H9 (cell line): ENCODE results near the gene SLC22A5. TPM values are rescaled to one million over a fixed set of nuclear protein-coding genes. Genes with fewer than 3 reads are reported as not detected.
A peak's percentile ranks its signal among the peaks of the same experiment; 100 is the strongest.

Experiments
- DNase-seq: peaks from one replicate; pipeline ENCODE4 v3.0.0-alpha.2; 2017
- H2AFZ ChIP-seq: one replicate; pipeline ENCODE4 v1.6.1; 2013; ENCODE audit warnings: mild to moderate bottlenecking, low read length, control low read depth, moderate library complexity
- H2AK5ac ChIP-seq: 2 replicates; pipeline ENCODE4 v1.6.1; 2013; ENCODE audit warnings: low read length, control low read depth, mixed read lengths; ENCODE audit not compliant: insufficient read length
- H2BK120ac ChIP-seq: one replicate; pipeline ENCODE4 v1.6.1; 2013; ENCODE audit warnings: low read depth, mild to moderate bottlenecking, low read length, control low read depth, inconsistent platforms; ENCODE audit not compliant: poor library complexity, severe bottlenecking
- H2BK12ac ChIP-seq: 2 replicates; pipeline ENCODE4 v1.6.1; 2013; ENCODE audit warnings: low read length, control low read depth, mixed read lengths, low read depth; ENCODE audit not compliant: insufficient read length
- H2BK15ac ChIP-seq: 2 replicates; pipeline ENCODE4 v1.6.1; 2013; ENCODE audit warnings: low read depth, low read length, control low read depth
- H2BK20ac ChIP-seq: one replicate; pipeline ENCODE4 v1.6.1; 2013; ENCODE audit warnings: low read depth, mild to moderate bottlenecking, low read length, control low read depth, inconsistent platforms; ENCODE audit not compliant: poor library complexity, severe bottlenecking
- H2BK5ac ChIP-seq: 2 replicates; pipeline ENCODE4 v1.6.1; 2013; ENCODE audit warnings: low read length, control low read depth, mixed read lengths; ENCODE audit not compliant: insufficient read length
- H3K14ac ChIP-seq: 2 replicates; pipeline ENCODE4 v1.6.1; 2013; ENCODE audit warnings: low read length, control low read depth; ENCODE audit not compliant: insufficient read depth
- H3K18ac ChIP-seq: 2 replicates; pipeline ENCODE4 v1.6.1; 2013; ENCODE audit warnings: low read depth, mild to moderate bottlenecking, mixed read lengths, low read length, control low read depth; ENCODE audit not compliant: insufficient read length
- H3K23ac ChIP-seq: 2 replicates; pipeline ENCODE4 v1.6.1; 2013; ENCODE audit warnings: low read length, control low read depth, mixed read lengths, low read depth; ENCODE audit not compliant: insufficient read length
- H3K23me2 ChIP-seq: 2 replicates; pipeline ENCODE4 v1.6.1; 2013; ENCODE audit warnings: low read depth, mild to moderate bottlenecking, mixed read lengths, low read length, control low read depth; ENCODE audit not compliant: insufficient read length, poor library complexity, severe bottlenecking
- H3K27ac ChIP-seq: 2 replicates; pipeline ENCODE4 v1.5.1; 2013; ENCODE audit warnings: low read length, control low read depth, mixed read lengths, low read depth; ENCODE audit not compliant: insufficient read length
- H3K27me3 ChIP-seq: 2 replicates; pipeline ENCODE4 v1.6.1; 2013; ENCODE audit warnings: low read length, control low read depth, inconsistent platforms; ENCODE audit not compliant: insufficient read depth
- H3K4ac ChIP-seq: 2 replicates; pipeline ENCODE4 v1.6.1; 2013; ENCODE audit warnings: low read depth, mild to moderate bottlenecking, control low read depth, inconsistent platforms, low read length, moderate library complexity
- H3K4me1 ChIP-seq: 2 replicates; pipeline ENCODE4 v1.6.1; 2013; ENCODE audit warnings: low read length, control low read depth, inconsistent platforms; ENCODE audit not compliant: insufficient read depth
- H3K4me2 ChIP-seq: 2 replicates; pipeline ENCODE4 v1.6.1; 2013; ENCODE audit warnings: low read length, control low read depth, mixed read lengths; ENCODE audit not compliant: insufficient read length, insufficient read depth
- H3K56ac ChIP-seq: 2 replicates; pipeline ENCODE4 v1.6.1; 2013; ENCODE audit warnings: low read depth, mild to moderate bottlenecking, mixed read lengths, low read length, control low read depth; ENCODE audit not compliant: insufficient read length
- H3K79me1 ChIP-seq: 2 replicates; pipeline ENCODE4 v1.6.1; 2013; ENCODE audit warnings: low read depth, mild to moderate bottlenecking, moderate library complexity, low read length, control low read depth, inconsistent platforms; ENCODE audit not compliant: insufficient read depth, poor library complexity, severe bottlenecking
- H3K79me2 ChIP-seq: 2 replicates; pipeline ENCODE4 v1.6.1; 2013; ENCODE audit warnings: low read length, control low read depth, inconsistent platforms; ENCODE audit not compliant: insufficient read depth
- H3K9ac ChIP-seq: 2 replicates; pipeline ENCODE4 v1.6.1; 2013; ENCODE audit warnings: low read length, control low read depth, mixed read lengths; ENCODE audit not compliant: insufficient read length; ENCODE audit errors: extremely low read depth
- H3K9me3 ChIP-seq: one replicate; pipeline ENCODE4 v1.6.1; 2013; ENCODE audit warnings: low read depth, low read length, inconsistent platforms; ENCODE audit not compliant: control insufficient read depth
- H3T11ph ChIP-seq: one replicate; pipeline ENCODE4 v1.6.1; 2013; ENCODE audit warnings: mild to moderate bottlenecking, low read length, control low read depth, inconsistent platforms
- H4K20me1 ChIP-seq: one replicate; pipeline ENCODE4 v1.6.1; 2013; ENCODE audit not compliant: control insufficient read depth, insufficient read length, insufficient read depth
- H4K5ac ChIP-seq: 2 replicates; pipeline ENCODE4 v1.6.1; 2013; ENCODE audit warnings: low read depth, mild to moderate bottlenecking, mixed read lengths, low read length, control low read depth; ENCODE audit not compliant: insufficient read length
- H4K8ac ChIP-seq: replicated peaks from 2 replicates; pipeline ENCODE4 v1.6.1; 2013; ENCODE audit warnings: low read length, control low read depth, mixed read lengths, low read depth; ENCODE audit not compliant: insufficient read length
- H4K91ac ChIP-seq: 2 replicates; pipeline ENCODE4 v1.6.1; 2013; ENCODE audit warnings: low read depth, mild to moderate bottlenecking, moderate library complexity, mixed read lengths, low read length, control low read depth; ENCODE audit not compliant: insufficient read length
- H3K27ac Mint-ChIP-seq, 3 experiments: 2 replicates in 2 of 3; 3 replicates in 1 of 3; pipeline ENCODE4 v1.8.0; 2020 to 2021; ENCODE audit warnings: mixed read lengths in 3 of 3, mild to moderate bottlenecking in 1 of 3, moderate library complexity in 1 of 3
- H3K27me3 Mint-ChIP-seq: 2 replicates; pipeline ENCODE4 v1.8.0; 2021; ENCODE audit warnings: low read depth, mild to moderate bottlenecking, moderate library complexity, mixed read lengths
- H3K36me3 Mint-ChIP-seq, 3 experiments: 2 replicates in 2 of 3; 3 replicates in 1 of 3; pipeline ENCODE4 v1.8.0; 2020 to 2021; ENCODE audit warnings: low read depth in 3 of 3, mixed read lengths in 3 of 3; ENCODE audit not compliant: insufficient read depth in 1 of 3
- H3K4me1 Mint-ChIP-seq, 2 experiments: 2 replicates each; pipeline ENCODE4 v1.8.0; 2020; ENCODE audit warnings: mixed read lengths in 2 of 2
- H3K4me3 Mint-ChIP-seq, 2 experiments: 2 replicates in 1 of 2; 3 replicates in 1 of 2; pipeline ENCODE4 v1.8.0; 2020 to 2021; ENCODE audit warnings: mild to moderate bottlenecking in 2 of 2, mixed read lengths in 2 of 2, moderate library complexity in 1 of 2
- H3K9me3 Mint-ChIP-seq, 2 experiments: 2 replicates in 1 of 2; 3 replicates in 1 of 2; pipeline ENCODE4 v1.8.0; 2020; ENCODE audit warnings: mild to moderate bottlenecking in 2 of 2, mixed read lengths in 2 of 2, moderate library complexity in 1 of 2
- CTCF ChIP-seq: fragments of 200-600 bp; sonication (generic); conservative IDR thresholded peaks from 3 replicates; pipeline ENCODE4 v1.8.0; 2021; ENCODE audit warnings: antibody characterized with exemption, mild to moderate bottlenecking
- WGBS: extraction: QIAGEN DNeasy Blood & Tissue Kit; methylation state at CpG from one replicate; pipeline ENCODE4 v1.1.7; 2013; ENCODE audit warnings: missing lambda C conversion rate, low lambda C conversion rate, mixed read lengths; ENCODE audit not compliant: insufficient read length; ENCODE audit errors: extremely low coverage; 5-methylcytosine and 5-hydroxymethylcytosine counted together
- total RNA-seq: library from RNA; stranded (reverse); gene quantifications from 2 replicates; pipeline ENCODE4 v1.2.1, GENCODE V29; 2021

Gene SLC22A5
- total RNA-seq, 1 experiment from 2014 or later: 3.4 TPM

- no peak overlapping the region for H2AFZ ChIP-seq
- H3K9me3 Mint-ChIP-seq: no peaks in the 10 kb centered on the region; a peak in 1 of 5 replicates
These were observed 51.3 kb downstream of the SLC22A5 start for GRCh38 chr5:132420706-132421272.

More at GRCh38 chr5:132420706-132421272, 51.3 kb downstream of the SLC22A5 start:
- H3K4me2 ChIP-seq: no peak overlapping the region
- H4K91ac ChIP-seq: no peak overlapping the region
- no peak overlapping the region for H3K56ac ChIP-seq
- H3K36me3 Mint-ChIP-seq: no peaks in the 10 kb centered on the region
- no CpG with 5 or more reads among the region's 7 CpGs for WGBS
- no peaks in the 10 kb centered on the region for H3K23me2 ChIP-seq
- H4K5ac ChIP-seq: no peak overlapping the region
- H3K9me3 ChIP-seq: no peaks in the 10 kb centered on the region
- no peaks in the 10 kb centered on the region for H3K79me1 ChIP-seq
- H3K4ac ChIP-seq: no peak overlapping the region
- H2BK15ac ChIP-seq: no peak overlapping the region
- H3K27me3 ChIP-seq: no peaks in the 10 kb centered on the region
- no peak overlapping the region for H2AK5ac ChIP-seq
- H3K4me1 Mint-ChIP-seq: peaks cover 15 to 18% of the 10 kb centered on the region in 2 experiments
- no peak overlapping the region for H3T11ph ChIP-seq
- H3K27ac Mint-ChIP-seq: no peak overlapping the region
- no peak overlapping the region for H3K9ac ChIP-seq
- H3K23ac ChIP-seq: no peak overlapping the region
- peaks cover 2% of the 10 kb centered on the region; the same call in 1 of the 2 replicates for H3K27me3 Mint-ChIP-seq
- H3K14ac ChIP-seq: no peak overlapping the region
- H3K79me2 ChIP-seq: no peaks in the 10 kb centered on the region
- H3K18ac ChIP-seq: no peak overlapping the region
- H3K27ac ChIP-seq: no peak overlapping the region
- no peak overlapping the region for H2BK12ac ChIP-seq
- no peak overlapping the region for H2BK5ac ChIP-seq
- H3K4me3 Mint-ChIP-seq: 0 out of 5 replicates have a peak overlapping the region, but pooled peaks of 1 of the 2 experiments have one; percentile 10
- no peak overlapping the region for H2BK120ac ChIP-seq
- H4K20me1 ChIP-seq: no peaks in the 10 kb centered on the region
- no peak for DNase-seq
- TF ChIP-seq CTCF: no peak
- H2BK20ac ChIP-seq: no peak overlapping the region
- H3K4me1 ChIP-seq: no peaks in the 10 kb centered on the region; the same call in 1 of the 2 replicates
- no peak overlapping the region for H4K8ac ChIP-seq
